Progenitor cell of endocrine pancreas (in vitro differentiated cells): Measurements from ENCODE around the gene CDK4. TPM values are rescaled to one million over a fixed set of nuclear protein-coding genes. Genes with fewer than 3 reads are reported as not detected.

Experiments used
- DNase-seq: peaks from one replicate; pipeline ENCODE4 v3.0.0; 2021; ENCODE audit warnings: low spot score; ENCODE audit not compliant: unreplicated experiment
- H3K27ac Mint-ChIP-seq: 2 replicates; pipeline ENCODE4 v1.8.0; 2021; ENCODE audit warnings: mild to moderate bottlenecking, moderate library complexity, mixed read lengths
- H3K27me3 Mint-ChIP-seq: 2 replicates; pipeline ENCODE4 v1.8.0; 2021; ENCODE audit warnings: mixed read lengths
- H3K36me3 Mint-ChIP-seq: 2 replicates; pipeline ENCODE4 v1.8.0; 2022; ENCODE audit warnings: mixed read lengths; ENCODE audit not compliant: insufficient read depth
- H3K4me1 Mint-ChIP-seq: 2 replicates; pipeline ENCODE4 v1.8.0; 2021; ENCODE audit warnings: low read depth, mixed read lengths
- H3K4me3 Mint-ChIP-seq: 2 replicates; pipeline ENCODE4 v1.8.0; 2021; ENCODE audit warnings: low read depth, mild to moderate bottlenecking, moderate library complexity, mixed read lengths
- H3K9me3 Mint-ChIP-seq: 2 replicates; pipeline ENCODE4 v1.8.0; 2021; ENCODE audit warnings: low read depth, mixed read lengths
- CTCF ChIP-seq: fragments of 200-600 bp; sonication (generic); IDR thresholded peaks from one replicate; pipeline ENCODE4 v1.5.0; 2021; ENCODE audit warnings: antibody characterized with exemption, mild to moderate bottlenecking; ENCODE audit not compliant: unreplicated experiment
- long read RNA-seq: library from polyadenylated mRNA; unstranded; transcript quantifications from one replicate; pipeline ENCODE4 v2.0.0, GENCODE V29; 2020
- total RNA-seq: library from RNA; stranded (reverse); gene quantifications from 2 replicates; pipeline ENCODE4 v1.2.1, GENCODE V29; 2021

The CDK4 gene
- total RNA-seq: 194 and 208 TPM in 2 replicates
- long read RNA-seq, transcript CDK4-201 (8 exons, 2,076 nt): major isoform, 234 of 251 reads
- long read RNA-seq, partial matches to known transcripts: 4 of 251 reads
- long read RNA-seq, other reads (novel, unspliced or antisense): 11 of 251 reads

GRCh38 chr12:57751788-57752667 is at the start of gene CDK4:
TSS of gene CDK4 (minus strand) at chr12:57752310. CDS start at chr12:57751717, 593 bp downstream.
- H3K4me1 Mint-ChIP-seq: peaks cover 36% of the 10 kb centered on the region
- no peaks in the 10 kb centered on the region for H3K27me3 Mint-ChIP-seq
- peaks cover 26% of the 10 kb centered on the region for H3K36me3 Mint-ChIP-seq

GRCh38 chr12:57800965-57801364 is 48.9 kb upstream of the CDK4 start:
- Mint-ChIP-seq H3K27ac (no peak overlapping the region), H3K36me3 (peaks cover 8% of the 10 kb centered on the region), H3K4me3 (no peak overlapping the region), H3K4me1 (no peaks in the 10 kb centered on the region), H3K9me3 (no peaks in the 10 kb centered on the region), H3K27me3 (no peaks in the 10 kb centered on the region)
- no peak for TF ChIP-seq CTCF
- DNase-seq: no peak

More at GRCh38 chr12:57751788-57752667, at the start of gene CDK4:
- DNase-seq: peak; percentile 96
- H3K27ac Mint-ChIP-seq: peak within 1 kb of the TSS; percentile 99
- H3K9me3 Mint-ChIP-seq: no peaks in the 10 kb centered on the region
- H3K4me3 Mint-ChIP-seq: peak within 1 kb of the TSS; percentile 99
- TF ChIP-seq CTCF: no peak

GRCh38 chr12:57797933-57798332 is 45.8 kb upstream of the CDK4 start:
- Mint-ChIP-seq H3K36me3 (peaks cover 7% of the 10 kb centered on the region), H3K4me3 (no peak overlapping the region), H3K27ac (no peak overlapping the region), H3K4me1 (no peaks in the 10 kb centered on the region), H3K27me3 (no peaks in the 10 kb centered on the region), H3K9me3 (no peaks in the 10 kb centered on the region)
- no peak for DNase-seq
- TF ChIP-seq CTCF: no peak

- Mint-ChIP-seq H3K4me3 (no peak overlapping the region), H3K36me3 (peaks cover 11% of the 10 kb centered on the region), H3K9me3 (no peaks in the 10 kb centered on the region), H3K4me1 (no peaks in the 10 kb centered on the region), H3K27ac (no peak overlapping the region), H3K27me3 (no peaks in the 10 kb centered on the region)
- DNase-seq: no peak
- TF ChIP-seq CTCF: no peak
These were observed 44.9 kb upstream of the CDK4 start for GRCh38 chr12:57796996-57797395.

GRCh38 chr12:57795354-57795753 is 43.2 kb upstream of the CDK4 start:
- no peaks in the 10 kb centered on the region for H3K9me3 Mint-ChIP-seq
- no peak overlapping the region for H3K4me3 Mint-ChIP-seq
- peaks cover 10% of the 10 kb centered on the region for H3K36me3 Mint-ChIP-seq
- no peak overlapping the region for H3K27ac Mint-ChIP-seq
- no peak for DNase-seq
- H3K4me1 Mint-ChIP-seq: no peaks in the 10 kb centered on the region
- TF ChIP-seq CTCF: no peak
- no peaks in the 10 kb centered on the region for H3K27me3 Mint-ChIP-seq
